Ishikawa (cell line): Measurements from ENCODE around the gene APBB2.

Experiments used
- CEBPB ChIP-seq: IDR thresholded peaks from 2 replicates; pipeline ENCODE4 v1.6.1; 2012
- CREB1 ChIP-seq: IDR thresholded peaks from 2 replicates; pipeline ENCODE4 v1.6.1; 2012; ENCODE audit warnings: low read depth
- EGR1 ChIP-seq: IDR thresholded peaks from 2 replicates; pipeline ENCODE4 v1.6.1; 2012
- EP300 ChIP-seq: IDR thresholded peaks from 2 replicates; pipeline ENCODE4 v1.6.1; 2012; ENCODE audit warnings: borderline replicate concordance
- FOXM1 ChIP-seq: IDR thresholded peaks from 2 replicates; pipeline ENCODE4 v1.6.1; 2012; ENCODE audit warnings: low read depth, borderline replicate concordance
- MAX ChIP-seq: IDR thresholded peaks from 2 replicates; pipeline ENCODE4 v1.6.1; 2012
- NFIC ChIP-seq: IDR thresholded peaks from 2 replicates; pipeline ENCODE4 v1.6.1; 2012
- RAD21 ChIP-seq: IDR thresholded peaks from 2 replicates; pipeline ENCODE4 v1.6.1; 2012; ENCODE audit warnings: low read depth
- REST ChIP-seq: IDR thresholded peaks from 2 replicates; pipeline ENCODE4 v1.6.1; 2012; ENCODE audit warnings: low read depth, mild to moderate bottlenecking
- TAF1 ChIP-seq: IDR thresholded peaks from 2 replicates; pipeline ENCODE4 v1.6.1; 2012; ENCODE audit warnings: low read depth, mild to moderate bottlenecking
- TCF12 ChIP-seq: IDR thresholded peaks from 2 replicates; pipeline ENCODE4 v1.6.1; 2012; ENCODE audit warnings: low read depth
- TEAD4 ChIP-seq: IDR thresholded peaks from 2 replicates; pipeline ENCODE4 v1.6.1; 2012
- USF1 ChIP-seq: IDR thresholded peaks from 2 replicates; pipeline ENCODE4 v1.6.1; 2012
- YY1 ChIP-seq: IDR thresholded peaks from 2 replicates; pipeline ENCODE4 v1.6.1; 2012; ENCODE audit warnings: low read depth
- ZBTB7A ChIP-seq: IDR thresholded peaks from 2 replicates; pipeline ENCODE4 v1.6.1; 2012; ENCODE audit warnings: low read depth

APBB2 gene

GRCh38 chr4:41146196-41146595 lies 68.1 kb downstream of the APBB2 start:
- TF ChIP-seq FOXM1 (no peak), EGR1 (no peak), EP300 (no peak), MAX (no peak), NFIC (no peak), RAD21 (no peak), YY1 (no peak), TAF1 (no peak), REST (no peak), TEAD4 (no peak), TCF12 (no peak)

- TF ChIP-seq ZBTB7A (no peak), NFIC (no peak), TAF1 (no peak), CEBPB (no peak), EGR1 (no peak), CREB1 (no peak), RAD21 (no peak), MAX (no peak), REST (no peak), FOXM1 (no peak), USF1 (no peak), EP300 (no peak)
Observed at GRCh38 chr4:41145571-41146078, 68.7 kb downstream of the APBB2 start.

DNA sequence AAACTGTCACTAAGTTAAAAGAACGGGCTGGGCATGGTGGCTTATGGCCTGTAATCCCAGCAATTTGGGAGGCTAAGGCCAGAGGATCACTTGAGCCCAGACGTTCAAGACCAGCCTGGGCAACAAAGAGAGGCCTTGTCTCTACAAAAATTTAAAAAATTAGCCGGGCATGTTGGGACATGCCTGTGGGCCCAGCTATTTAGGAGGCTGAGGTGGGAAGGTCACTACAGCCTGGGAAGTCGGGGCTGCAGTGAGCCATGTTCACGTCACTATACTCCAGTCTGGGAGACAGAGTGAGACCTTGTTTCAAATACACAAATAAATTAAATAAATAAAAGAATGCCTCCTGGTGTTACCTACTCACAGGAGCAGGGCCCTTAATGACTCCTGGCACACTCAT lies 69.5 kb downstream of the APBB2 start:
- TF ChIP-seq REST, result no peak
- no peak for TF ChIP-seq YY1
- TF ChIP-seq CEBPB, result no peak
- TF ChIP-seq MAX, result no peak
- no peak for TF ChIP-seq RAD21
- TF ChIP-seq TEAD4, result no peak
- TF ChIP-seq EP300, result no peak
- TF ChIP-seq TCF12, result no peak
- TF ChIP-seq ZBTB7A, result no peak
- no peak for TF ChIP-seq TAF1
- no peak for TF ChIP-seq CREB1
- TF ChIP-seq EGR1, result no peak
- TF ChIP-seq FOXM1, result no peak
- no peak for TF ChIP-seq NFIC
- TF ChIP-seq USF1, result no peak

GRCh38 chr4:41144040-41144379 lies 70.3 kb downstream of the APBB2 start:
- no peak for TF ChIP-seq TAF1
- TF ChIP-seq EGR1, result no peak
- TF ChIP-seq RAD21, result no peak
- TF ChIP-seq MAX, result no peak
- TF ChIP-seq TCF12, result no peak
- no peak for TF ChIP-seq REST
- no peak for TF ChIP-seq YY1
- no peak for TF ChIP-seq CEBPB
- no peak for TF ChIP-seq TEAD4
- no peak for TF ChIP-seq EP300
- TF ChIP-seq FOXM1, result no peak
- no peak for TF ChIP-seq ZBTB7A
- TF ChIP-seq CREB1, result no peak
- TF ChIP-seq USF1, result no peak
- no peak for TF ChIP-seq NFIC
